HCT116 (cell line): Measurements from ENCODE around the gene BPTF. TPM values are rescaled to one million over a fixed set of nuclear protein-coding genes. Genes with fewer than 3 reads are reported as not detected.

Experiments
- ATAC-seq: fragments of 200-7000 bp; cut with Tn5 transposase; 2 replicates; pipeline ENCODE4 v1.9.1; 2020; ENCODE audit warnings: mild to moderate bottlenecking, moderate library complexity
- BruUV-seq: library from RNA; stranded (reverse); fragments of 400-500 nt; replicated peaks from 2 replicates; lab custom pipeline; 2021; lab: Mats Ljungman, UMichigan
- CTCF ChIA-PET: fragments of 300-600 bp; sonication (Branson Sonifier 250); formaldehyde crosslinking; loops from one replicate; lab custom pipeline; 2021; ENCODE audit warnings: antibody characterized with exemption; lab: Charles Lee
- POLR2A ChIA-PET: fragments of 300-600, 350-600 bp; sonication (Branson Sonifier 250); formaldehyde crosslinking; loops from one replicate; lab custom pipeline; 2021; ENCODE audit warnings: antibody characterized with exemption; lab: Charles Lee
- RAD21 ChIA-PET, 2 experiments: fragments of 300-600 bp; sonication (Branson Sonifier 250); formaldehyde crosslinking; loops; one replicate each; lab custom pipeline; 2023; ENCODE audit warnings: low total read pairs in 2 of 2; ENCODE audit not compliant: uncharacterized antibody in 2 of 2, unreplicated experiment in 2 of 2, low non-redundant PET in 1 of 2; lab: Charles Lee
- DNase-seq: peaks from one replicate; pipeline ENCODE4 v3.0.0-alpha.2; 2010; ENCODE audit warnings: low read depth, low spot score
- H2AFZ ChIP-seq: fragments of 200-600 bp; shearing (Covaris generic), sonication (generic); 2 replicates; pipeline ENCODE4 v1.6.1; 2017; ENCODE audit warnings: low read depth, mixed run types, mixed read lengths, antibody characterized with exemption, low read length; ENCODE audit not compliant: poor library complexity, severe bottlenecking
- H3K27ac ChIP-seq: 2 replicates; pipeline ENCODE4 v1.5.1; 2012; ENCODE audit warnings: low read depth, low read length
- H3K27me3 ChIP-seq: fragments of 200-600 bp; sonication (generic); 2 replicates; pipeline ENCODE4 v1.6.1; 2016; ENCODE audit warnings: mixed run types, low read length, mixed read lengths; ENCODE audit not compliant: insufficient read depth
- H3K36me3 ChIP-seq, 2 experiments: fragments of 200-500 bp in 1 of 2; fragments of 200-600 bp in 1 of 2; sonication (Bioruptor generic) in 1 of 2; sonication (generic) in 1 of 2; 2 replicates each; pipeline versions ENCODE4 v1.5.1 to v1.6.1; 2014 to 2016; ENCODE audit warnings: low read length in 2 of 2, inconsistent platforms in 1 of 2, mixed read lengths in 1 of 2, mixed run types in 1 of 2; ENCODE audit not compliant: insufficient read depth in 2 of 2, control insufficient read depth in 1 of 2
- H3K4me1 ChIP-seq, 2 experiments: fragments of 200-600 bp in 1 of 2; sonication (generic) in 1 of 2; 2 replicates each; pipeline versions ENCODE4 v1.5.1 to v1.6.1; 2012 to 2017; ENCODE audit warnings: low read length in 2 of 2, inconsistent platforms in 1 of 2, mild to moderate bottlenecking in 1 of 2, mixed read lengths in 1 of 2, mixed run types in 1 of 2, moderate library complexity in 1 of 2; ENCODE audit not compliant: insufficient read depth in 2 of 2, control insufficient read depth in 1 of 2
- H3K4me2 ChIP-seq: fragments of 200-600 bp; sonication (generic); 2 replicates; pipeline ENCODE4 v1.6.1; 2017; ENCODE audit warnings: mixed run types, low read length, mixed read lengths
- H3K4me3 ChIP-seq, 2 experiments: fragments of 200-600 bp in 1 of 2; sonication (generic) in 1 of 2; replicated peaks in 1 of 2; 2 replicates each; pipeline ENCODE4 v1.5.1; 2011 to 2016; ENCODE audit warnings: low read length in 2 of 2, control low read depth in 1 of 2, low read depth in 1 of 2, mild to moderate bottlenecking in 1 of 2, mixed read lengths in 1 of 2, mixed run types in 1 of 2
- H3K79me2 ChIP-seq: fragments of 200-600 bp; sonication (generic); 2 replicates; pipeline ENCODE4 v1.6.1; 2017; ENCODE audit warnings: mild to moderate bottlenecking, mixed run types, low read length, moderate library complexity, mixed read lengths; ENCODE audit not compliant: insufficient read depth
- H3K9ac ChIP-seq: fragments of 200-600 bp; sonication (generic); 2 replicates; pipeline ENCODE4 v1.6.1; 2016; ENCODE audit warnings: low read length, mixed read lengths
- H3K9me2 ChIP-seq: fragments of 200-600 bp; sonication (generic), shearing (Covaris generic); 2 replicates; pipeline ENCODE4 v1.6.1; 2017; ENCODE audit warnings: mixed run types, mild to moderate bottlenecking, moderate library complexity; ENCODE audit not compliant: insufficient read depth
- H3K9me3 ChIP-seq, 2 experiments: fragments of 200-500 bp in 1 of 2; fragments of 200-600 bp in 1 of 2; sonication (Bioruptor generic) in 1 of 2; sonication (generic) in 1 of 2; 2 replicates each; pipeline ENCODE4 v1.6.1; 2014 to 2017; ENCODE audit warnings: low read length in 2 of 2, mixed read lengths in 2 of 2, inconsistent platforms in 1 of 2, low read depth in 1 of 2, mild to moderate bottlenecking in 1 of 2, mixed run types in 1 of 2, moderate library complexity in 1 of 2; ENCODE audit not compliant: control insufficient read depth in 1 of 2, insufficient read depth in 1 of 2
- H4K20me1 ChIP-seq: fragments of 200-600 bp; sonication (generic), shearing (Covaris generic); 2 replicates; pipeline ENCODE4 v1.6.1; 2017; ENCODE audit warnings: mixed run types, mild to moderate bottlenecking, moderate library complexity; ENCODE audit not compliant: insufficient read depth
- CEBPB ChIP-seq: IDR thresholded peaks from 2 replicates; pipeline ENCODE4 v1.6.1; 2012; ENCODE audit warnings: low read depth
- EGR1 ChIP-seq: IDR thresholded peaks from 2 replicates; pipeline ENCODE4 v1.6.1; 2012; ENCODE audit warnings: low read depth
- EZH2 ChIP-seq: fragments of 200-600 bp; sonication (generic); IDR thresholded peaks from 2 replicates; pipeline ENCODE4 v1.6.1; 2017; ENCODE audit warnings: antibody characterized with exemption, mixed run types
- JUND ChIP-seq: IDR thresholded peaks from 2 replicates; pipeline ENCODE4 v1.6.1; 2012
- MAX ChIP-seq: IDR thresholded peaks from 2 replicates; pipeline ENCODE4 v1.6.1; 2012
- REST ChIP-seq: IDR thresholded peaks from 2 replicates; pipeline ENCODE4 v1.6.1; 2012; ENCODE audit warnings: low read depth
- SRF ChIP-seq: IDR thresholded peaks from 2 replicates; pipeline ENCODE4 v1.6.1; 2012; ENCODE audit warnings: low read depth
- YY1 ChIP-seq: IDR thresholded peaks from 2 replicates; pipeline ENCODE4 v1.6.1; 2011; ENCODE audit warnings: low read length, low read depth, moderate library complexity, mild to moderate bottlenecking; ENCODE audit not compliant: insufficient replicate concordance; ENCODE audit errors: extremely low read depth
- ZFX ChIP-seq: fragments of 450-650 bp; IDR thresholded peaks from 2 replicates; pipeline ENCODE4 v1.6.1; 2017
- ZNF274 ChIP-seq: fragments of 200-500 bp; sonication (Bioruptor generic); IDR thresholded peaks from 2 replicates; pipeline ENCODE4 v1.6.1; 2014; ENCODE audit warnings: mild to moderate bottlenecking, low read depth, low read length, inconsistent platforms
- intact Hi-C: fragments of 100-400 bp; cut with micrococcal nuclease; formaldehyde crosslinking; loops from 2 replicates; pipeline ENCODE4 v1.10.0; 2022
- total RNA-seq: library from RNA; stranded (reverse); gene quantifications from one replicate; pipeline ENCODE4 v1.2.1, GENCODE V29; 2021; ENCODE audit not compliant: unreplicated experiment
- TF ChIP-seq, protein P1 (sequence below): IDR thresholded peaks from 2 replicates; pipeline ENCODE4 v1.6.1; 2012

Gene BPTF
- total RNA-seq, 1 experiment from 2014 or later: 114 TPM

DNA sequence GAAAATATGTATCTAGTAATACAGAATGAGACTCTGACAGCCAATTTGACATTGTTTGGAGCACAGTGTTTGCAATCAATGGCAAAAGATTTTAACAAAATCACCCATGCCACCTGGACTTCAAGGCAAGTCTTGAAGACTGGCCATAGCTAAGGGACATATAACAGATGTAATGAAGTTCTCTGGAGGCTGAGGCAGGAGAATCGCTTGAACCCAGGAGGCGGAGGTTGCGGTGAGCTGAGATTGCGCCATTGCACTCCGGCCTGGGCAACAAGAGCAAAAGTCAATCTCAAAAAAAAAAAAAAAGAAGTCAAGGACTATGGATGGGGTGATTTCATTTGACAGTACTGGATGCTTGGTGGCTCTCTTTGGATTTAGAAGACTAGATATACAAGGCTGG, 5.6 kb upstream of the BPTF start:
- ChIA-PET RAD21 (no interaction called here), CTCF (no interaction called here), POLR2A (no interaction called here)
- Histone ChIP-seq H3K27ac (no peak overlapping the region), H3K4me3 (no peak overlapping the region), H3K27me3 (no peaks in the 10 kb centered on the region), H4K20me1 (no peaks in the 10 kb centered on the region), H3K9me2 (no peaks in the 10 kb centered on the region), H2AFZ (no peak overlapping the region), H3K9me3 (no peaks in the 10 kb centered on the region), H3K4me2 (no peak overlapping the region), H3K79me2 (no peaks in the 10 kb centered on the region), H3K9ac (no peak overlapping the region), H3K4me1 (peaks cover 6 to 8% of the 10 kb centered on the region in 2 experiments), H3K36me3 (no peaks in the 10 kb centered on the region)
- DNase-seq (no peak), ATAC-seq (no peak)
- BruUV-seq: no TSS peak
- intact Hi-C loops: no loop called here
- TF ChIP-seq, protein P1, sequence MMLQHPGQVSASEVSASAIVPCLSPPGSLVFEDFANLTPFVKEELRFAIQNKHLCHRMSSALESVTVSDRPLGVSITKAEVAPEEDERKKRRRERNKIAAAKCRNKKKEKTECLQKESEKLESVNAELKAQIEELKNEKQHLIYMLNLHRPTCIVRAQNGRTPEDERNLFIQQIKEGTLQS: no peak
- TF ChIP-seq JUND (no peak), EGR1 (no peak), MAX (no peak), REST (no peak), ZNF274 (no peak), ZFX (no peak), EZH2 (no peak), CEBPB (no peak), YY1 (no peak), SRF (no peak)
